Smooth muscle cell (in vitro differentiated cells): ENCODE results near the gene ABCC9. TPM values are rescaled to one million over a fixed set of nuclear protein-coding genes. Genes with fewer than 3 reads are reported as not detected.
"Not testable (repeated sequence)": the region's sequence is repeated elsewhere in the genome, so short reads cannot be mapped to it uniquely, and the experiment has no call there.

Source experiments
- DNase-seq: peaks from one replicate; lab custom pipeline; 2025; ENCODE audit not compliant: unreplicated experiment; lab: John Stamatoyannopoulos, UW
- H2AFZ ChIP-seq: fragments of 200-600 bp; sonication (generic); 2 replicates; pipeline ENCODE4 v1.6.0; 2016; ENCODE audit warnings: antibody characterized with exemption, low read depth, mild to moderate bottlenecking
- H3F3A ChIP-seq: fragments of 200-600 bp; sonication (generic); 2 replicates; pipeline ENCODE4 v1.6.0; 2017; ENCODE audit warnings: antibody characterized with exemption, low read depth
- H3K27ac ChIP-seq: fragments of 200-600 bp; sonication (generic); 2 replicates; pipeline ENCODE4 v1.5.1; 2016; ENCODE audit warnings: low read depth, mild to moderate bottlenecking
- H3K27me3 ChIP-seq: fragments of 200-600 bp; sonication (generic); 2 replicates; pipeline ENCODE4 v1.6.1; 2016; ENCODE audit warnings: low read depth, mild to moderate bottlenecking
- H3K36me3 ChIP-seq: fragments of 200-600 bp; sonication (generic); 2 replicates; pipeline ENCODE4 v1.5.1; 2016; ENCODE audit warnings: low read depth
- H3K4me1 ChIP-seq: fragments of 200-600 bp; sonication (generic); 2 replicates; pipeline ENCODE4 v1.5.1; 2016; ENCODE audit warnings: low read depth
- H3K4me2 ChIP-seq: fragments of 200-600 bp; sonication (generic); 2 replicates; pipeline ENCODE4 v1.6.0; 2016; ENCODE audit warnings: mild to moderate bottlenecking
- H3K4me3 ChIP-seq: fragments of 200-600 bp; sonication (generic); 2 replicates; pipeline ENCODE4 v1.5.1; 2016; ENCODE audit warnings: mild to moderate bottlenecking
- H3K79me2 ChIP-seq: fragments of 200-600 bp; sonication (generic); 2 replicates; pipeline ENCODE4 v1.6.0; 2016; ENCODE audit warnings: low read depth, mild to moderate bottlenecking
- H3K9ac ChIP-seq: fragments of 200-600 bp; sonication (generic); 2 replicates; pipeline ENCODE4 v1.6.0; 2016; ENCODE audit warnings: low read depth
- H3K9me3 ChIP-seq: fragments of 200-600 bp; sonication (generic); replicated peaks from 2 replicates; pipeline ENCODE4 v1.5.1; 2016; ENCODE audit warnings: low read depth
- H4K20me1 ChIP-seq: fragments of 200-600 bp; sonication (generic); 2 replicates; pipeline ENCODE4 v1.6.0; 2016; ENCODE audit warnings: low read depth
- CTCF ChIP-seq: fragments of 200-600 bp; sonication (generic); IDR thresholded peaks from 2 replicates; pipeline ENCODE4 v1.5.1; 2017; ENCODE audit warnings: borderline replicate concordance, mild to moderate bottlenecking, antibody characterized with exemption; ENCODE audit not compliant: insufficient read depth, poor library complexity, severe bottlenecking
- WGBS: methylation state at CpG from one replicate; pipeline ENCODE4 v1.1.7; 2016; ENCODE audit warnings: low lambda C conversion rate; 5-methylcytosine and 5-hydroxymethylcytosine counted together
- polyA plus RNA-seq: library from polyadenylated mRNA; unstranded; fragments of >200 nt; fragmentation: Nextera tagmentation; extraction: Ambion mirVana; gene quantifications from 2 replicates; pipeline ENCODE4 v1.2.1, GENCODE V29; 2016
- total RNA-seq: library from RNA; depleted of rRNA; stranded (reverse); fragments of >200 nt; gene quantifications from 2 replicates; pipeline ENCODE4 v1.2.3, GENCODE V29; 2014

The ABCC9 gene
- total and polyA plus RNA-seq, 2 experiments from 2014 or later: 0.22 TPM; not detected in 1

DNA sequence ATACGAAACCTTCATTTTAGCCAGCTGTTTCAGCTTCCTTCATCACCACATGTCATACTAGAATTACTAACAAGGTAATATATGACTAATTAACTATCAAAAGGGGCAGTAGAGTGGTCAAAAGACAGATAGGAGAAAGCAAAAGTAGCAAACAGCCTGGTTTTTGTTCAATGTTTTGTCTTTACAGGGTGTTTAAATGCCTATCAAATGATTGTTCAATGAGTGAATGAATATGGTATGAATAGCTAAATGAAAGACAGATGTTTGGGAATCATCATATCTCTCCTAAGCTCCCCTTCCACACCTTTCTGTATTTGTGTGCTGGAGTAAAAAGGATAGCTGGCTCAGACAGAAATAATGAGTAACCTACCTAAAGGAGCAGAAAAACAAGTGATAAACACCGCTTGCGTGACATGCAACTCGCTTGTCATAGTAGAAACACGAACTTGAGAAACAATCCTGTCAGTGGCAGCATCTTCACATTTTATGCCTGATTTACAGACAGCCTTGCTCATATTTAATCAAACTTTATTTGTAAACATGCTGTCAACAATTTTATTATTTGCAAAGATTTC, 34.2 kb downstream of the ABCC9 start:
- H4K20me1 ChIP-seq: no peaks in the 10 kb centered on the region
- no peak for DNase-seq
- H3K4me2 ChIP-seq: no peak overlapping the region
- no peak overlapping the region for H2AFZ ChIP-seq
- no peaks in the 10 kb centered on the region for H3K9me3 ChIP-seq
- H3K27me3 ChIP-seq: no peaks in the 10 kb centered on the region
- no peaks in the 10 kb centered on the region for H3K36me3 ChIP-seq
- H3F3A ChIP-seq: no peaks in the 10 kb centered on the region
- no peaks in the 10 kb centered on the region for H3K79me2 ChIP-seq
- no peak for TF ChIP-seq CTCF
- H3K9ac ChIP-seq: no peak overlapping the region
- no peak overlapping the region for H3K4me3 ChIP-seq
- H3K27ac ChIP-seq: no peak overlapping the region
- 89% methylated on average over 5 of the region's 5 CpGs for WGBS
- no peaks in the 10 kb centered on the region for H3K4me1 ChIP-seq

DNA sequence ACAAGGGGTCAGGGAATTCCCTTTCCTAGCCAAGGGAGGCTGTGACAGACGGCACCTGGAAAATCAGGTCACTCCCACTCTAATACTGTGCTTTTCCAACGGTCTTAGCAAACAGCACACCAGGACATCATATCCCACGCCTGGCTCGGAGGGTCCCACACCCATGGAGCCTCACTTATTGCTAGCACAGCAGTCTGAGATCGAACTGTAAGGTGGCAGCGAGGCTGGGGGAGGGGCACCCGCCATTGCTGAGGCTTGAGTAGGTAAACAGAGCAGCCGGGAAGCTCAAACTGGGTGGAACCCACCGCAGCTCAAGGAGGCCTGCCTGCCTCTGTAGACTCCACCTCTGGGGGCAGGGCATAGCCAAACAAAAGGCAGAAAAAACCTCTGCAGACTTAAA, 41.7 kb downstream of the ABCC9 start:
- WGBS: 70% methylated on average over 9 of the region's 9 CpGs

GRCh38 chr12:21895651-21896050, 45.6 kb downstream of the ABCC9 start:
- Histone ChIP-seq H3F3A (no peaks in the 10 kb centered on the region), H4K20me1 (no peaks in the 10 kb centered on the region), H3K36me3 (no peaks in the 10 kb centered on the region), H3K4me3 (no peak overlapping the region), H3K4me1 (no peaks in the 10 kb centered on the region), H3K27ac (no peak overlapping the region), H3K79me2 (no peaks in the 10 kb centered on the region), H3K9ac (no peak overlapping the region), H3K27me3 (no peaks in the 10 kb centered on the region), H2AFZ (no peak overlapping the region), H3K9me3 (no peaks in the 10 kb centered on the region), H3K4me2 (no peak overlapping the region)
- DNase-seq: no peak
- TF ChIP-seq CTCF: no peak
- 89% methylated on average over 2 of the region's 2 CpGs for WGBS

More for the DNA sequence above, 41.7 kb downstream of the ABCC9 start:
- not testable (repeated sequence) for H3K27ac ChIP-seq, H3K4me1 ChIP-seq, H3K9me3 ChIP-seq, H3K79me2 ChIP-seq, H4K20me1 ChIP-seq, H3K36me3 ChIP-seq, H3K9ac ChIP-seq, H3F3A ChIP-seq, H3K4me2 ChIP-seq, H2AFZ ChIP-seq, DNase-seq, H3K27me3 ChIP-seq, H3K4me3 ChIP-seq

GRCh38 chr12:21894792-21895595, 46.2 kb downstream of the ABCC9 start:
- Histone ChIP-seq H3K9me3 (no peaks in the 10 kb centered on the region), H3K27ac (no peak overlapping the region), H3K4me2 (no peak overlapping the region), H3K9ac (no peak overlapping the region), H3K36me3 (no peaks in the 10 kb centered on the region), H3K4me3 (no peak overlapping the region), H3K27me3 (no peaks in the 10 kb centered on the region), H3K79me2 (no peaks in the 10 kb centered on the region), H3K4me1 (no peaks in the 10 kb centered on the region), H4K20me1 (no peaks in the 10 kb centered on the region), H2AFZ (no peak overlapping the region), H3F3A (no peaks in the 10 kb centered on the region)
- DNase-seq: no peak
- 87% methylated on average over 4 of the region's 4 CpGs for WGBS
- TF ChIP-seq CTCF: no peak
